K562 (cell line): Measurements from ENCODE around the gene DOP1A. TPM values are rescaled to one million over a fixed set of nuclear protein-coding genes. Genes with fewer than 3 reads are reported as not detected.

ENCODE experiments used
- ATAC-seq: fragments of 200-7000 bp; cut with Tn5 transposase; 3 replicates; pipeline ENCODE4 v1.9.1; 2020; ENCODE audit warnings: moderate library complexity
- BruUV-seq: library from RNA; stranded (reverse); fragments of 400-500 nt; replicated peaks from 2 replicates; lab custom pipeline; 2021; lab: Mats Ljungman, UMichigan
- CTCF ChIA-PET: fragments of 300-600 bp; formaldehyde crosslinking; extraction: SDS; loops from one replicate; lab custom pipeline; 2021; ENCODE audit warnings: low intra/inter-chr PET ratio; lab: Yijun Ruan, JAX
- POLR2A ChIA-PET: fragments of 300-600, 350-650 bp; sonication (Branson Sonifier 250); formaldehyde crosslinking; extraction: SDS; loops from one replicate; lab custom pipeline; 2021; ENCODE audit warnings: antibody characterized with exemption, inconsistent platforms; lab: Yijun Ruan, JAX
- DNase-seq, 4 experiments: peaks; one replicate each; pipeline versions ENCODE4 v3.0.0 to v3.0.0-alpha.2; 2011 to 2018; ENCODE audit warnings: low spot score in 3 of 4, mixed read lengths in 3 of 4; ENCODE audit errors: extremely low read depth in 1 of 4
- FAIRE-seq: peaks from 2 replicates; lab custom pipeline; 2011; peaks lifted over from hg19 to GRCh38; lab: Jason Lieb, UNC
- H2AFZ ChIP-seq: 2 replicates; pipeline ENCODE4 v1.6.0; 2011; ENCODE audit warnings: low read depth, low read length, control low read depth, inconsistent platforms
- H3K27ac ChIP-seq: fragments of 200-600 bp; 3 replicates; pipeline ENCODE4 v1.8.0; 2011; ENCODE audit warnings: low read depth, mild to moderate bottlenecking, control low read depth, inconsistent platforms, low read length, moderate library complexity, mixed read lengths; ENCODE audit errors: extremely low read depth
- H3K27me3 ChIP-seq, 2 experiments: fragments of 300-600 bp in 1 of 2; 2 replicates in 1 of 2; 3 replicates in 1 of 2; pipeline versions ENCODE4 v1.6.0 to v1.8.0; 2011; ENCODE audit warnings: inconsistent platforms in 2 of 2, low read length in 2 of 2, mild to moderate bottlenecking in 1 of 2, mixed read lengths in 1 of 2, moderate library complexity in 1 of 2; ENCODE audit not compliant: control insufficient read depth in 2 of 2, insufficient read depth in 2 of 2
- H3K36me3 ChIP-seq: fragments of 300-600 bp; 3 replicates; pipeline ENCODE4 v1.8.0; 2011; ENCODE audit warnings: mild to moderate bottlenecking, low read length, inconsistent platforms; ENCODE audit not compliant: control insufficient read depth, insufficient read depth
- H3K4me1 ChIP-seq, 2 experiments: fragments of 200-600 bp in 1 of 2; replicated peaks in 1 of 2; 2 replicates in 1 of 2; 3 replicates in 1 of 2; pipeline versions ENCODE4 v1.5.1 to v1.8.0; 2011; ENCODE audit warnings: inconsistent platforms in 2 of 2, low read length in 2 of 2, mild to moderate bottlenecking in 1 of 2, mixed read lengths in 1 of 2, moderate library complexity in 1 of 2; ENCODE audit not compliant: control insufficient read depth in 2 of 2, insufficient read depth in 2 of 2
- H3K4me2 ChIP-seq: 2 replicates; pipeline ENCODE4 v1.6.1; 2011; ENCODE audit warnings: low read length, control low read depth, inconsistent platforms, mixed read lengths; ENCODE audit not compliant: insufficient read depth
- H3K4me3 ChIP-seq: fragments of 200-600 bp; sonication (generic), shearing (Covaris generic); 2 replicates; pipeline ENCODE4 v1.5.1; 2016; ENCODE audit warnings: control low read depth, inconsistent platforms
- H3K79me2 ChIP-seq: fragments of 200-600 bp; 3 replicates; pipeline ENCODE4 v1.8.0; 2011; ENCODE audit warnings: low read length, inconsistent platforms; ENCODE audit not compliant: control insufficient read depth, insufficient read depth
- H3K9ac ChIP-seq, 2 experiments: 2 replicates each; pipeline versions ENCODE4 v1.6.0 to v1.6.1; 2011; ENCODE audit warnings: low read depth in 2 of 2, low read length in 2 of 2, control low read depth in 1 of 2, inconsistent platforms in 1 of 2, mild to moderate bottlenecking in 1 of 2, mixed read lengths in 1 of 2; ENCODE audit not compliant: insufficient read depth in 1 of 2
- H3K9me1 ChIP-seq: one replicate; pipeline ENCODE4 v1.6.0; 2011; ENCODE audit warnings: inconsistent platforms, mild to moderate bottlenecking, low read length, moderate library complexity; ENCODE audit not compliant: control insufficient read depth, insufficient read depth
- H3K9me3 ChIP-seq: replicated peaks from 2 replicates; pipeline ENCODE4 v1.5.1; 2011; ENCODE audit warnings: low read depth, low read length, inconsistent platforms; ENCODE audit not compliant: control insufficient read depth, insufficient read depth
- H4K20me1 ChIP-seq: replicated peaks from 2 replicates; pipeline ENCODE4 v1.6.1; 2011; ENCODE audit warnings: low read length, inconsistent platforms, mixed read lengths; ENCODE audit not compliant: control insufficient read depth, insufficient read depth
- ATF7 ChIP-seq: fragments of 450-650 bp; IDR thresholded peaks from 2 replicates; pipeline ENCODE4 v1.7.1; 2014; ENCODE audit warnings: mild to moderate bottlenecking, moderate library complexity
- CAMTA2 ChIP-seq: fragments of 250-450 bp; sonication (Bioruptor Pico); conservative IDR thresholded peaks from 2 replicates; pipeline ENCODE4 v1.5.1; 2022
- GABPB2 ChIP-seq: fragments of 250-450 bp; sonication (Bioruptor Pico); conservative IDR thresholded peaks from 2 replicates; pipeline ENCODE4 v1.5.1; 2021; ENCODE audit warnings: mild to moderate bottlenecking
- MEIS2 ChIP-seq: fragments of 450-650 bp; IDR thresholded peaks from 2 replicates; pipeline ENCODE4 v1.6.1; 2014; ENCODE audit warnings: mild to moderate bottlenecking; ENCODE audit not compliant: partially characterized antibody
- MYNN ChIP-seq, 2 experiments: sonication (generic); formaldehyde crosslinking in 1 of 2; IDR thresholded peaks; 2 replicates each; pipeline versions ENCODE4 v1.5.0 to v1.6.1; 2016 to 2020; ENCODE audit warnings: antibody characterized with exemption in 1 of 2, missing genetic modification reagents in 1 of 2
- NCOA2 ChIP-seq, 2 experiments: fragments of 450-650 bp; IDR thresholded peaks; 2 replicates each; pipeline ENCODE4 v1.6.1; 2018; ENCODE audit warnings: mild to moderate bottlenecking in 2 of 2, moderate library complexity in 1 of 2; ENCODE audit not compliant: partially characterized antibody in 2 of 2
- NFIC ChIP-seq: fragments of 450-650 bp; IDR thresholded peaks from 2 replicates; pipeline ENCODE4 v1.6.1; 2017; ENCODE audit warnings: mild to moderate bottlenecking, inconsistent platforms
- RNF2 ChIP-seq: sonication (generic); IDR thresholded peaks from 2 replicates; pipeline ENCODE4 v1.6.1; 2016
- WGBS: fragments of 100-300 bp; shearing (Covaris generic); methylation state at CpG from one replicate; pipeline ENCODE4 v1.1.6; 2016; ENCODE audit warnings: low coverage, mixed read lengths; ENCODE audit not compliant: insufficient coverage; ENCODE audit errors: missing lambda C conversion rate; 5-methylcytosine and 5-hydroxymethylcytosine counted together
- in situ Hi-C: fragments of 300-500 bp; cut with MboI; formaldehyde crosslinking; loops from 4 replicates; pipeline ENCODE4 v1.15.0; 2018; ENCODE audit warnings: inconsistent platforms, mixed read lengths
- intact Hi-C: fragments of 100-400 bp; cut with micrococcal nuclease; formaldehyde crosslinking; loops from 2 replicates; pipeline ENCODE4 v1.14.2; 2022
- polyA plus RNA-seq, 8 experiments: library from polyadenylated mRNA; depleted of rRNA in 4 of 8; stranded (reverse) in 5 of 8; unstranded in 3 of 8; fragments of >200 nt; fragmentation: Nextera tagmentation in 2 of 8; fragmentation: Illumina TruSeq in 1 of 8; extraction: Ambion mirVana in 2 of 8; extraction: Trizol in 1 of 8; gene quantifications; 2 replicates each; pipeline versions ENCODE4 v1.2.1 to v1.2.3, GENCODE V29; 2011 to 2014; ENCODE audit warnings: inconsistent platforms in 1 of 8, missing spikeins in 1 of 8
- total RNA-seq, 7 experiments: library from RNA; depleted of rRNA in 6 of 7; stranded (reverse); fragments of >200 nt in 6 of 7; fragmentation: Illumina TruSeq in 2 of 7; extraction: Trizol in 2 of 7; gene quantifications; 2 replicates each; pipeline versions ENCODE4 v1.2.1 to v1.2.3, GENCODE V29; 2011 to 2021; ENCODE audit warnings: low replicate concordance in 1 of 7
- TF ChIP-seq, protein P1 (sequence below): sonication (generic); formaldehyde crosslinking; IDR thresholded peaks from 2 replicates; pipeline ENCODE4 v1.8.0; 2022; ENCODE audit warnings: mild to moderate bottlenecking, missing genetic modification reagents

The DOP1A gene
- total and polyA plus RNA-seq, 9 of the 15 experiments (the other 6 are each of a cell fraction or from before 2014, with no cell fraction given) = 0.75 to 10.5 (median 4.4) TPM

DNA sequence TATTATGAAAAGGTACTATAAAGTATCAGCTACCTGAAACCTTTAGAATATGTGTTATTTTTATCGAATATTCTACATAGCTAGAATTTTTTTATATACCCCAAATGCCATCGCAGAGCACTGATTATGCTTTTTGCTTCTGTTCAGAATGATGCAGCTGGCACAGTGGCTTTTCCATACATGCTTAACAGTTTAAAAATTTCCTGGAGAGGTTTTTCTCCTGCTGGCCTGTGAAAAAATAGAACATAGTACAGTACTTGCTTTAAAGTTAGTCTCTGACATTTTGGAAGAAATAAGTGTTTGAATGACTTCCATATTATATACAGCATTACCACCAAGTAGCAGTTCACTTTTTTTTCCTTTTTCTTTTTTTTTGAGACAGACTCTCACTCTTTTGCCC lies 5.3 kb downstream of the DOP1A start:
- FAIRE-seq (no peak), ATAC-seq (no peak), DNase-seq (no peak)
- Histone ChIP-seq H3K4me2 (no peak overlapping the region), H3K9me1 (no peaks in the 10 kb centered on the region), H3K36me3 (no peaks in the 10 kb centered on the region), H3K79me2 (peaks cover 5% of the 10 kb centered on the region; the same call in 1 of the 3 replicates), H3K27ac (no peak overlapping the region), H3K27me3 (no peaks in the 10 kb centered on the region), H3K9ac (no peak overlapping the region), H3K4me1 (peaks cover 6 to 10% of the 10 kb centered on the region in 2 experiments; a peak in 2 of 5 replicates), H3K4me3 (no peak overlapping the region), H4K20me1 (no peaks in the 10 kb centered on the region), H3K9me3 (no peaks in the 10 kb centered on the region), H2AFZ (no peak overlapping the region)
- no TSS peak for BruUV-seq
- in situ Hi-C loops = loop anchor here (25.0 kb wide), 1 partner anchor 485 kb away; no protein-coding TSS in a partner anchor
- TF ChIP-seq, protein P1, sequence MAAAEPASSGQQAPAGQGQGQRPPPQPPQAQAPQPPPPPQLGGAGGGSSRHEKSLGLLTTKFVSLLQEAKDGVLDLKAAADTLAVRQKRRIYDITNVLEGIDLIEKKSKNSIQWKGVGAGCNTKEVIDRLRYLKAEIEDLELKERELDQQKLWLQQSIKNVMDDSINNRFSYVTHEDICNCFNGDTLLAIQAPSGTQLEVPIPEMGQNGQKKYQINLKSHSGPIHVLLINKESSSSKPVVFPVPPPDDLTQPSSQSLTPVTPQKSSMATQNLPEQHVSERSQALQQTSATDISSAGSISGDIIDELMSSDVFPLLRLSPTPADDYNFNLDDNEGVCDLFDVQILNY = no peak
- no peak for TF ChIP-seq NCOA2 (IDR thresholded peaks at IDR 0.05; ENCODE audit: partially characterized antibody in 2 of 2)
- TF ChIP-seq MEIS2 = no peak
- no peak for TF ChIP-seq RNF2
- TF ChIP-seq NFIC = no peak
- no peak for TF ChIP-seq GABPB2 (CRISPR knock-in tag)
- no peak for TF ChIP-seq MYNN (IDR thresholded peaks at IDR 0.05)
- TF ChIP-seq MYNN (CRISPR knock-in tag; IDR thresholded peaks at IDR 0.05) = no peak
- no peak for TF ChIP-seq ATF7
- no peak for TF ChIP-seq CAMTA2
- CTCF ChIA-PET = no interaction called here
- WGBS = 72% methylated on average over 2 of the region's 2 CpGs
- POLR2A ChIA-PET = no interaction called here
- intact Hi-C loops = no loop called here
